Caki2 (cell line): ENCODE data around the gene WDFY1. TPM values are rescaled to one million over a fixed set of nuclear protein-coding genes. Genes with fewer than 3 reads are reported as not detected.
"Not testable (repeated sequence)": the region's sequence is repeated elsewhere in the genome, so short reads cannot be mapped to it uniquely, and the experiment has no call there.

ENCODE experiments used
- DNase-seq: peaks from one replicate; pipeline ENCODE4 v3.0.0-alpha.2; 2015; ENCODE audit warnings: low read depth
- in situ Hi-C: cut with HindIII; loops from 2 replicates; pipeline ENCODE4 v1.10.0; 2016; ENCODE audit warnings: low sequenced_read_pairs, low pct_unique_long_range_greater_than_20kb, mixed read lengths
- total RNA-seq: library from RNA; depleted of rRNA; stranded (reverse); fragments of >200 nt; shearing (Covaris generic); gene quantifications from 2 replicates; pipeline ENCODE4 v1.2.3, GENCODE V29; 2014; ENCODE audit warnings: low replicate concordance

The WDFY1 gene
- total RNA-seq, 1 experiment from 2014 or later, result 39.4 TPM

DNA sequence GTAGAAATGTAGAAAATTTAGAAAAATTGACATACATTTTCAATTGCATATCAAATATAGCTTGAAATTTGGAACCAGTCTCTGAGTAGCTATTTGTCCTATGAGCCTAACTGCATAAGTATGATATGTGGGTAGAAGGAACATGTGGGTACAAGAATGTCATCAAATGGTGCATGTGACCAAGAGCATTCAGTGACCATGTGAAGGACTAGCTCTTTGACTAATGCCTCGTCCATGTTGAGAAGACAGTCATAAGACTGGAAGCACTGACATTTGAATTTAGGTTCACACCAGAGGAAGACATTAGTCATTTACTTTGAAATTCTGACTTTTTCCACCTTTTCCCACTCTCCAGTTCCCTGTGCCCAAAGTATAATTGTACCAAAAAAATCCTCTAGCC is 24.7 kb upstream of the WDFY1 start:
- in situ Hi-C loops, result no loop called here

DNA sequence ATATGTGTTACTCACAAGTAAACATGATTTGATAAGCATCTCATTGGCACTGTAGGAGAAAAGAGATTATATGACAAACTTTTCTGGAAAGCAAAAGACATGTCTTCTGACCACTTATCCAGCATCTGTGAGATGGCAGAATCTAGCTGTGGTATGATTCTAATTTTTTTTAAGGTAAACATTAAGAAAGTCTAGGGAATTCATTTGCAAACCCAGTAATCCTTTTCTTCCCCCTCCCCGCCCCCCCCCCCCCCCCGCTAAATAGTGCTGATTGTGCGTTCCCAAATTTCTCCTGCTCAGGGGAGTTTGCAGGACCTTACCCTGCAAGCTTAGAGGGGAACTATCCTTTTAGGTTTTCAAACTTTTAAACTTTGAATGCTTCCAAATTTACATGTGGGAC is 24.2 kb upstream of the WDFY1 start:
- no peak for DNase-seq
- in situ Hi-C loops, result no loop called here

More for the DNA sequence above, 24.7 kb upstream of the WDFY1 start:
- DNase-seq, result no peak

DNA sequence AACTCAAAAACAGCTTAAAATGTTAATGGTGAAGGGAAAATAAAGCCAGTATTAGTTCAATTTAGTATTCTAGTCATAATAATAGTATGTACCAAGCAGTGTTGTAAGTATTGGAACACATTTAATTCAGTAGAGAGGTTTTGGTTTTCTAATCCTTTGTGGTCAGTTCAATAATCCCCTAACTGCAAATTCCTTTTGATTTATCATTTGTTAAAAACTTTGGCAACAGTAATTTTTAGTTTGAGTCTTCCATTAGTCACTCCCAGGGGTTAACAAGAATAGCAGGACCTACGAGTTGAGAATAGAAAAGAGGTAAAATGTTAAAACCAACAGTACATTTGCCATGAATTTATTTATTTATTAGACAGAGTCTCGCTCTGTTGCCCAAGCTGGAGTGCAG is 22.8 kb upstream of the WDFY1 start:
- DNase-seq, result no peak
- in situ Hi-C loops, result no loop called here

DNA sequence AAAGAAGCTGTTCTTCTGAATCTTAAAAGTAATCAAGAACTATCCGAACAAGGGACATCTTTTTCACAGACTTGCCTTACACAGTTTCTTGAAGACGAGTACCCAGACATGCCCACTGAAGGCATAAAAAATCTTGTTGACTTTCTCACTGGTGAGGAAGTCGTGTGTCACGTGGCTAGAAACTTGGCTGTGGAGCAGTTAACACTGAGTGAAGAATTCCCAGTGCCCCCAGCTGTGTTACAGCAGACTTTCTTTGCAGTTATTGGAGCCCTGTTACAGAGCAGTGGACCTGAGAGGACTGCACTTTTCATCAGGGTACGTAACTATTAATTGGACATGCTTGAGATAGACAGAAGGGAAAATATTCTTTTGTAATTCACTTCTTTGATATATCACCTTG is 14.6 kb upstream of the WDFY1 start:
- in situ Hi-C loops, result no loop called here
- no peak for DNase-seq

DNA sequence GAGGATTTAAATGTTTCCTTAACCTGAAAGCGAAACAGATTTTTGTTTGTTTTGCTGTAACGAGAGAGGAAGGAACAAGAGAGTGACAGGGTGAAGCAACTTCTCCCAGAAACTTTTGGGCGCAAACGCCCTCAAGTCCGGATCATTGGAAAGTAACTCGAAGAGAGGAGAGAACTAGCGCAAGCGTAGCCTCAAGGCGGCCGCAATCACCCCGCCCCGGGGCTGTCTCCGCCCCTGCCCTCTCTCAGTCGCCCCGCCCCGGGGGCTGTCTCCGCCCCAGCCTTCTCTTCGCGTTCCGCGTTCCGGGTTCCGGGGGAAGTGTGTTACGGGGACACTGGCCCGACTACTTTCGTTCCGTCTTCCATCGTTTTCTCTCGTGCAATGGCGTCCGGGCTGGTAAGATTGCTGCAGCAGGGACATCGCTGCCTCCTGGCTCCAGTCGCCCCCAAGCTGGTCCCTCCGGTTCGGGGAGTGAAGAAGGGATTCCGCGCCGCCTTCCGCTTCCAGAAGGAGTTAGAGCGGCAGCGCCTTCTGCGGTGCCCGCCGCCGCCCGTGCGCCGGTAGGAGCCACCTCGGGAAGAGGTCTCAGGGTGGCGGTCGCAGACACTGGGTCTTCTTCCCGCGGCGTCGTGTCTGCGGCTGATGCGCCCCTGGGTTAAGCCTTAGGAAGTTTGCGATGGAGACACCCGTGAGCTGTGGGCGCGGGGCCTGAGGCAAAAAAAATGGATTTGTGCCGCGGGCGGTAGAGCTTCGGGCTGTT is 12.1 kb upstream of the WDFY1 start, which contains the start of gene MRPL44:
Gene MRPL44, plus strand, starts transcription at position 372 of the 760 bp plus-strand sequence. Its CDS starts 10 bp downstream, at position 382.
- in situ Hi-C loops, result no loop called here
- peak; percentile 89 for DNase-seq

DNA sequence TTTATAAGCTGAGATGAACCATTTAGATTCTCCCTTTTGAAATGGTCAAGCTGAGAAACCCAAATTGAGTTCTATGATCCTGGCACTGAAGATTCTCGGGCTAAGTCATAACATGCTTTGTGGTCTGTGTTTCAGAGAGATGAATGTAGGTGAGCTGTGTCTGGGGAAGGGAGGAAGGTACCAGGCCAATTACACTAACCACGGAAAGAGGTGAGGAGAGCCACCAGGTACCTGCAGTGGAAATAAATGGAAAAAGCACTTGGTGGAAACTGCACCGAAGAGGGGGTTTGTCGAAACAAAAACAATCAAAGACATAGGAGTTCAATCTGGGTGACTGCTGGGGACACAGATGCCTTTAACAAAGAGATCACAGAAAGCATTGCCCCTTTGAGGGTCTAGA is 11.2 kb upstream of the WDFY1 start:
- in situ Hi-C loops, result no loop called here

DNA sequence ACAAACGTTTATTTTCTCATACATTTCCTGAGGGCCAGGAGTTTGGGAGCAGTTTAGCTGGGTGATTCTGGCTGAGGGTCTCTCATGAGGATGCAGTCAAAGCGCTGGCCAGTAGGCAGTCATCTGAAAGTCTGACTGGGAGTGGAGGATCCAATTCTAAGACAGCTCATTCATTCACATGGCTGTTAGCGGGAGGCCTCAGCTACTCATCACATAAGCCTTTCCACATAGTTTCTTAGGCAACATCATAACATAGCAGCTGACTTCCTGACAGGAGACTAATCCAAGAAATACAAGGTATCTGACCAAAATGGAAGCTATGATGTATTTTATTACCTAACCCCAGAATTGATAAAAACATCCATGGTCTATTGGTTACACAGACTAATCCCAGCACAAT is 9.3 kb upstream of the WDFY1 start:
- DNase-seq, result no peak
- in situ Hi-C loops, result no loop called here

More for the DNA sequence above, 11.2 kb upstream of the WDFY1 start:
- DNase-seq, result no peak

DNA sequence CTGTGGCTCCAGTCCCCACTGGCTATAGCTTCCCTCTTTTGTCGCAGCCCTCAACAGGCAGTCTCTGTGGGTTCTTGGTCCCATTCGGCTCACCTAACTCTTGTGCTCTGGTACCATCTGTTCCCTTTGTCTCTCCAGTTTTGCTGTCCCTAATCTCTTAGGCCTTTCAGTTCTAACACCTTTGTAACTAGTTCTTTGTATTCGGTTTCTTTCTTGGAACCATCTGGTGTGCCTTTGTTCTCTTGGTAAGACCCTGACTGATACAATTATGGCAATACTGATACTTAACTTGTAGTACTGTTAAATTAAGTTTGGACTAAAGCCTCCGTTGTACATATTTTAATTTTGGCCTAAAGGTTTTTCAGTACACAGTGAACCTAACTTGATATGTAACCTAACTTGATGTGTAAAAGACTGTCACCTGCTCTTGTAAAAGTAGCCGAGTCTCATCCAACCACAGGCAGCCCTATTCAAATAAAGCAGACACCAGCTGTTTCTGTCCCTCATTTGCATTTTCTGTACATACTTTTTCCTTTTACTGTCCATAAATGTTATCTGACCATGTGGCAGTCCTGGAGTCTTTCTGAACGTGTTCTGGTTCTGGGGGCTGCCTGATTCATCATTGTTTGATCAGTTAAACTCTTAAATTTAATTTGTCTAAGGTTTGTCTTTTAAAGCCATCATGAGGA is 7.3 kb upstream of the WDFY1 start:
- in situ Hi-C loops, result no loop called here
- DNase-seq, result no peak

DNA sequence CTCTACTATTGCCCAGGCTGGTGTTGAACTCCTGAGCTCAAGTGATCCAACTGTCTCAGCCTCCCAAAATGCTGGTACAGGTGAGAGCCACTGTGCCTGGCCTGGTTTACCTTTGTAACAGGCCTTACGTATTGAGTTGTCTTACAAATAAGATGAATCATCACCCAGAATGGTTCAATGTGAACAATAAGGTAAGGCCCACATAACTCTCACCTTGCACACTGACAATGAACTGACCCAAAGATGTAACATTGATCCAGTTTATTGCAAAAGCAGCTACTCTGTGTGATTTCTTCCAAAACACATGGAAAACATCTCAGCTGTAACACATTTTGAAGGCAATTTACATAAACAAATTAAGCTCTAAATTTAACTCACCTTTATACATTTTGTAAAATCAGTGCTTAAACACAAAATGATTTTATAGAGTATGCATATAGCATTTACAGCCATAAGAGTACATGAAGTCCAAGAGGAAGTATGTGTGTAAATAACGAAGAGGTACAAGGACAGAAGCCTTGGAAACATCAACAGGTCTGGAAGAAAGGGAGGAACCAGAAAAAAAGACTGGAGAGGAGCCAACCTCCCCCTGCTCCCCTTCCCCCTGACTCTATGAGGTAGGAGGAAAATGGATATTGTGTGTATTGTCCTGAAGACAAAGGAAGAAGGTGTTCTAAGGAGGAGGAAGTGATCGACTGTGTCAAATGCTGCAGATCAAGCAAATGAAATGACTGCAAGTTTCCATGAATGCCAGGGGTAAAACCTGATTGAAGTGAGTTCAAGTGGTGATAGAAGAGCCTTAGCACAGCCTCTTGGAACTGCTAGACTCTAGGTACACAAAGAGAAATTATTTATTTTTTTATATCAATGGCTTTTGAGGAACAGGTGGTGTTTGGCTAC is 5.6 kb upstream of the WDFY1 start:
- no peak for DNase-seq
- in situ Hi-C loops, result no loop called here

DNA sequence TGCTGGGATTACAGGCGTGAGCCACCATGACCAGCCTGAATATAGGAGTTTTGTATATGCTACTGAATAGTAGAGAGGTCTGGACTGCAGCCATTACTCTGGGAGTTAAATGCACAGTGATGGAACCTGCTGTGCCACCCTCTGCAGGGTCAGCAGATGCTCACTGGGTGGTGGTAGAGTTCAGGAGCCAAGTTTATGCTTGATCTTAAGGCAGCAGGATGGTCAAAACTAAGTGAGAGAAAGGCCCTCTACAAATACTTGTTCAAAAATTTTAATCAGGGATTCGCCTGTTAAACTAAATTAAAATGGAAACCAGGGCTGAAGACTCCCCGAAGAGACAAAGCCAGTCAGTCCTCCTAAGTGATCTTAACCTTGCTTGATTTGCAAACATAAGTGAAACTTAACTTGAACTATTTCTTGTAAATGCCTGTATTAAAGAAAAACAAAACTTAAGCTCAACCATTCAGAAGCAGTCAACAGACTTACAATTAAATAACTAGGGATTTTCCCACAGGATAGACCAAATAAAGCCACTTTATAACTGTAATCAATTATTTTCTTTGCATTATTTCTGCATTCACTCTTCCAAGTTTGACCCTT is 4.2 kb upstream of the WDFY1 start:
- no peak for DNase-seq
- in situ Hi-C loops, result no loop called here

DNA sequence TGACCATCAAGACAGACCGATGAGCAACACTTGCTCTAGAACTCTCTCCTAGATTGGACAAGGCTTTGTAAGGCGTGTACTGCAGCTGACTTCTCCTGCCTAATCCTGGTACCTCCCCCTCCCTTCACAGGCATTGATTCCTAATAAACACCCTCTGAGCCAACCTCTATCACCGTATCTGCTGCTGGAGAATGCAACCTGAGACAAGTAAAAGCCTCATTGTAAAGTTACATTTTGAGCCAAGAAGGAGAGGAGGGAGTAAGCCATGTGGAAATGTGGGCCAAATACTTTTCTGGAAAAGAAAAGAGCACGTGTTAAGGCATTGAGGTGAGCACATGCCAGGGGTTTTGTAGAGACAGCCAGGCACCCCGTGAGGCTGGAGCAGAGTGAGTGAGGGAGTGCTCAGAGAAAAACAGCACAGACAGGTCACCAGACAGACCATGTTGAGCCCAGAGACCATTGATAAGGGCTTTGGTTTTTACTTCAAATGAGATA is 2.6 kb upstream of the WDFY1 start:
- in situ Hi-C loops, result no loop called here
- no peak for DNase-seq

DNA sequence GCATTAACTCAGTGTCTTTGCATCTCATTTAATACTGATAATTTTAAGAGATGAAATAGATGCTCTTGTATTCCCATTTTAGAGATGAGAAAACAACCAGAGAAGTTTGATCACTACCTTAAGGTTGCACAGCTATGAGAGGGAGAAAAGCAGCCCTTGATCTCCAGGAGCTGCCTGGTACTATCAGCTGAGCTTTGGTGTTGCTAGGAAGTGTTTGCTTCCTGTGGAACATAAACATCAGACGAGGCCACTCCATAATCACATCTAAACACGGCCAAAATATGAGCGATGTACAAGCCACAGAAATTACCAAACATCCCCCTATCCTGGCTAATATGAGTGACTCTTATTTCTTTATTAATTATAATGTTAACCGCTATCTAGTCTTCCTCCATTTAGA is 620 bp upstream of the WDFY1 start:
- in situ Hi-C loops, result no loop called here
- DNase-seq, result no peak

DNA sequence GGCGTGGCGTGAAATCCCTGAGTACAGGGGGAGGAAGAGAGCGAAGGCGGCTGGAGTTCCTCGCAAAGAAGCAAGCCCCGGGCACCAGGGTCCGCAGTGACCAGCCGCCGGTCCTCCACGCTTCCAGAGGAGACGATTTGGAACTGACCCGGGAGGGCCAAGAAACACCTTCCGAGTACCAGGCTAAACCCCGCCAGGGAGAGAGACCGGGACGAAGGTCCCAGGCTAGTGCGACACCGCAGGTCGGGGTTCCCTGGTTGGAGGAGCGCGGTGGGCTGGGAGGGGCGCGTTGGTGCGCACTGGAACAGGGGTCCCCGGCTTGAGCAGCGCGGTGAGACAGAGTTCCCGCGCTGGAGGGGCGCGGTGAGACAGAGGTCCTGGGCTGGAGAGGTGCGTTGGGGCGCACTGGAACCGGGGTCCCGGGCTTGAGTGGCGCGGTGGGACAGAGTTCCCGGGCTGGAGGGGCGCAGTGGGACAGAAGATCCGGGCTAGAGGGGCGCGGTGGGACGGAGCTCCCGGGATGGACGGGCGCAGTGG is 901 bp downstream of the WDFY1 start:
- peak; percentile 42 for DNase-seq
- in situ Hi-C loops, result no loop called here

DNA sequence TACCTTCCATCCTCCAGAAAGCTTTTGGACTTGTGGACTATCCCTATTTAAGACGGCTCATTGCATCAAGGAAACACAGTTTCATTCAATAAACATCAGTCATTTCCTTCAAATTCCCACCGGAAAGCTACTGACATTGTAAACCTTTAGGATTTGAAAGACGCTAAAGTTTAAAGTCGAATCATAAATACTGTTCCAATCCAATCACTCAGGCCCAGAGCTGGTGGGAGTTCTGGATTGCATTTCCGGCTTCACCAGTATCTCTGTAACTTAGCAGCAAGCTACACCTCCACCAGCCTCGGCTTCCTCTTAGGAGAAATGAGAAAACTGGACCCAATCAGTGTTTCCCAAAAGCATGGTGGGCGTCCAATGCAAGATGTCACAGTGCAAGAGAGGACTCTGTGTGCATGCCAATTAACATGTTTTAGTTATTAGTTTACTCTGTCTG is 1.6 kb downstream of the WDFY1 start:
- DNase-seq, result peak; percentile 54
- in situ Hi-C loops, result no loop called here

DNA sequence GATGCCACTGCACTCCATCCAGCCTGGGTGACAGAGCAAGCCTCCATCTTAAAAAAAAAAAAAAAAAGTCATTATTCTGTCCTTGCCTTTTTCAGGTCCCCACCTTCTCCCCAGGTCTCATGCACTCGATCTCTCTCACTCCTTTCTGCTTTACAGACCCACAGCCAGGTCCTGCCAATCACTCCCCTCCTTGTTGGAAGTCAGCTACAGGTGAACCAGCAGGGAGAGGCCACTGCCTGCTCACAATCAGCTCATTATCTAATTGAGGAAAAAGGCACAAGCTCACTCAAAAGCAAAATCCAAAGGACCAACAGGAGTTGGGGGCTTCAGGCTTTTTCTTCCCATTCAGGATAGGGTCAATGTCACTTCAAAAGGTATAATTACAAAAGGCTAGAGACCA is 2.0 kb downstream of the WDFY1 start:
- in situ Hi-C loops, result no loop called here
- no peak for DNase-seq

DNA sequence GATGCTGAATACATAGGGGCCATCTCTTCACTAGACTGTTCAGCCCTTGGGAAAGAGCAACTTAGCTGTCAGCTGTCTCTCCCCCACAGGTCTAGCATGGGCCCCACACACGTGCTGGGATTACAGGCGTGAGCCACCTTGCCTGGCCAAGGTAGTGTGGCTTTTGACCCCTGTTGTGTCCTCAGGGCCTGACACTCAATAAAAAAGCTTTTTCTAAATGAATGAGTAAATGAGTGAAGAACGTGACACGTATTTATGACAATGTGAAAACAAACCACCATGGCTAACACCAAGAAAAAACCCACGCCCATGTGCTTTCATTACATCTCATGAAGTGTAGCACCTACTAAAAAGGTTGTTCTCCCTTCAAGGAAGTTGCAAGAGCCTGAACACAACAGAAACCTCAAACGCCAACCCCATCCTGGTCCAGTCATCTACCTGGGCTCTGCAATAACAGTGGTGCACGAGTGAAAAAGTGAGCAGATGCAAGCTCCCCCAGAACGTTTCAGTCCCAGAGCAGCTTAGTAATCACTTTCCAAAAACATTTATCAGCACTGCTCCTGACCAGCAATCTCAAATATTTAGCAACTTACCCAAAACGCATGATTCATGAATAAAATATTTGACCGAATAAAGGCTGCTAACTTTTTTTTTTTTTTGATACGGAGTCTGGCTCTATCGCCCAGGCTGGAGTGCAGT is 3.4 kb downstream of the WDFY1 start:
- peak; percentile 75 for DNase-seq
- in situ Hi-C loops, result no loop called here

DNA sequence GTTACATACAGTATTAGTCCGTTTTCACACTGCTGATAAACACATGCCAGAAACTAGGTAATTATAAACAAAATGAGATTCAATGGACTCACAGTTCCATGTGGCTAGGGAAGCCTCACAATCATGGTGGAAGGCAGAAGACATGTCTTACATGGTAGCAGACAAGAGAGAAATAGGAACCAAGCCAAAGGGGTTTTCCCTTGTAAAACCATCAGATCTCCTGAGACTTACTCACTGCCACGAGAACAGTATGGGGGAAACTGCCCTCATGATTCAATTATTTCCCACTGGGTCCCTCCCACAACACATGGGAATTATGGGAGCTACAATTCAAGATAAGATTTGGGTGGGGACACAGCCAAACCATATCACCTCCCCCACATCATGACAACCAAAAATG is 5.7 kb downstream of the WDFY1 start:
- in situ Hi-C loops, result not testable (repeated sequence)
- peak; percentile 27 for DNase-seq
